Gastroesophageal sphincter (tissue), 3 donors: ENCODE data around the gene LRRC8C.

Experiments used
- CTCF ChIP-seq, 4 experiments: fragments of 200-600 bp in 2 of 4; fragments of 450-650 bp in 2 of 4; sonication (generic) in 1 of 4; IDR thresholded peaks; one replicate each; pipeline ENCODE4 v1.5.1; 2017 to 2019; ENCODE audit warnings: antibody characterized with exemption in 4 of 4, mild to moderate bottlenecking in 2 of 4, moderate library complexity in 2 of 4
- POLR2A ChIP-seq, 2 donors: fragments of 450-650 bp; IDR thresholded peaks; one replicate each; pipeline ENCODE4 v1.6.1; 2017; ENCODE audit warnings: antibody characterized with exemption in 2 of 2, mild to moderate bottlenecking in 2 of 2, moderate library complexity in 1 of 2

- TF ChIP-seq POLR2A (IDR thresholded peaks at IDR 0.05) = no peak
- TF ChIP-seq CTCF (IDR thresholded peaks at IDR 0.05) = no peak
Observed at GRCh38 chr1:89681045-89681729, 48.3 kb downstream of the LRRC8C start.
